ENCODE measurements around the gene NHSL2.

DNA sequence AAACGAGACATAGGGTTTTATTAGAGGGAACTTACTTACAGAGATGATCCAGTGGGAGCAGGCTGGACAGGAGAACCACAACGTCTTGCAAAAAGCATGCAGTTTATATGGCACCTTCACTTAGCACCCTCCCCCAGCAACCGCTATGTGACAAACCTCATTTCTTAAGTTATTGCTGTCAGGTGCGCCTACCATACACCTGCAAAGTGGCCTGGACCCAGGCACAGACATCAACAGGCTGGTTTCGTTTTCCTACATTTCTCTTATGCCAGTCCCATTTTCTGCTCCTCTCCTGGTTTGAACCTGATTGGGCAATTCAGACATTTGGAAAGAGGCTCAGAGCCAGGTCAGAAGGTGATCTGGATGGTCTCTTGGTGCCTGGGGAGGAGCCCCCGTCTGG, 202.8 kb downstream of the NHSL2 start:
- no peak for TF ChIP-seq POLR2A (IDR thresholded peaks at IDR 0.05; ENCODE audit: low read depth)
- TF ChIP-seq, protein P1, sequence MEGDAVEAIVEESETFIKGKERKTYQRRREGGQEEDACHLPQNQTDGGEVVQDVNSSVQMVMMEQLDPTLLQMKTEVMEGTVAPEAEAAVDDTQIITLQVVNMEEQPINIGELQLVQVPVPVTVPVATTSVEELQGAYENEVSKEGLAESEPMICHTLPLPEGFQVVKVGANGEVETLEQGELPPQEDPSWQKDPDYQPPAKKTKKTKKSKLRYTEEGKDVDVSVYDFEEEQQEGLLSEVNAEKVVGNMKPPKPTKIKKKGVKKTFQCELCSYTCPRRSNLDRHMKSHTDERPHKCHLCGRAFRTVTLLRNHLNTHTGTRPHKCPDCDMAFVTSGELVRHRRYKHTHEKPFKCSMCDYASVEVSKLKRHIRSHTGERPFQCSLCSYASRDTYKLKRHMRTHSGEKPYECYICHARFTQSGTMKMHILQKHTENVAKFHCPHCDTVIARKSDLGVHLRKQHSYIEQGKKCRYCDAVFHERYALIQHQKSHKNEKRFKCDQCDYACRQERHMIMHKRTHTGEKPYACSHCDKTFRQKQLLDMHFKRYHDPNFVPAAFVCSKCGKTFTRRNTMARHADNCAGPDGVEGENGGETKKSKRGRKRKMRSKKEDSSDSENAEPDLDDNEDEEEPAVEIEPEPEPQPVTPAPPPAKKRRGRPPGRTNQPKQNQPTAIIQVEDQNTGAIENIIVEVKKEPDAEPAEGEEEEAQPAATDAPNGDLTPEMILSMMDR (IDR thresholded peaks at IDR 0.05) = no peak
- TF ChIP-seq POLR2AphosphoS5 (IDR thresholded peaks at IDR 0.05) = no peak

All from esophagus muscularis mucosa (tissue), 3 donors.